H9 (cell line): ENCODE measurements around the gene TGFBR1. TPM values are rescaled to one million over a fixed set of nuclear protein-coding genes. Genes with fewer than 3 reads are reported as not detected.

Experiments
- DNase-seq: peaks from one replicate; pipeline ENCODE4 v3.0.0-alpha.2; 2017
- H2AFZ ChIP-seq: one replicate; pipeline ENCODE4 v1.6.1; 2013; ENCODE audit warnings: mild to moderate bottlenecking, low read length, control low read depth, moderate library complexity
- H2AK5ac ChIP-seq: 2 replicates; pipeline ENCODE4 v1.6.1; 2013; ENCODE audit warnings: low read length, control low read depth, mixed read lengths; ENCODE audit not compliant: insufficient read length
- H2BK120ac ChIP-seq: one replicate; pipeline ENCODE4 v1.6.1; 2013; ENCODE audit warnings: low read depth, mild to moderate bottlenecking, low read length, control low read depth, inconsistent platforms; ENCODE audit not compliant: poor library complexity, severe bottlenecking
- H2BK12ac ChIP-seq: 2 replicates; pipeline ENCODE4 v1.6.1; 2013; ENCODE audit warnings: low read length, control low read depth, mixed read lengths, low read depth; ENCODE audit not compliant: insufficient read length
- H2BK15ac ChIP-seq: 2 replicates; pipeline ENCODE4 v1.6.1; 2013; ENCODE audit warnings: low read depth, low read length, control low read depth
- H2BK20ac ChIP-seq: one replicate; pipeline ENCODE4 v1.6.1; 2013; ENCODE audit warnings: low read depth, mild to moderate bottlenecking, low read length, control low read depth, inconsistent platforms; ENCODE audit not compliant: poor library complexity, severe bottlenecking
- H2BK5ac ChIP-seq: 2 replicates; pipeline ENCODE4 v1.6.1; 2013; ENCODE audit warnings: low read length, control low read depth, mixed read lengths; ENCODE audit not compliant: insufficient read length
- H3K14ac ChIP-seq: 2 replicates; pipeline ENCODE4 v1.6.1; 2013; ENCODE audit warnings: low read length, control low read depth; ENCODE audit not compliant: insufficient read depth
- H3K18ac ChIP-seq: 2 replicates; pipeline ENCODE4 v1.6.1; 2013; ENCODE audit warnings: low read depth, mild to moderate bottlenecking, mixed read lengths, low read length, control low read depth; ENCODE audit not compliant: insufficient read length
- H3K23ac ChIP-seq: 2 replicates; pipeline ENCODE4 v1.6.1; 2013; ENCODE audit warnings: low read length, control low read depth, mixed read lengths, low read depth; ENCODE audit not compliant: insufficient read length
- H3K23me2 ChIP-seq: 2 replicates; pipeline ENCODE4 v1.6.1; 2013; ENCODE audit warnings: low read depth, mild to moderate bottlenecking, mixed read lengths, low read length, control low read depth; ENCODE audit not compliant: insufficient read length, poor library complexity, severe bottlenecking
- H3K27ac ChIP-seq: 2 replicates; pipeline ENCODE4 v1.5.1; 2013; ENCODE audit warnings: low read length, control low read depth, mixed read lengths, low read depth; ENCODE audit not compliant: insufficient read length
- H3K27me3 ChIP-seq: 2 replicates; pipeline ENCODE4 v1.6.1; 2013; ENCODE audit warnings: low read length, control low read depth, inconsistent platforms; ENCODE audit not compliant: insufficient read depth
- H3K4ac ChIP-seq: 2 replicates; pipeline ENCODE4 v1.6.1; 2013; ENCODE audit warnings: low read depth, mild to moderate bottlenecking, control low read depth, inconsistent platforms, low read length, moderate library complexity
- H3K4me1 ChIP-seq: 2 replicates; pipeline ENCODE4 v1.6.1; 2013; ENCODE audit warnings: low read length, control low read depth, inconsistent platforms; ENCODE audit not compliant: insufficient read depth
- H3K4me2 ChIP-seq: 2 replicates; pipeline ENCODE4 v1.6.1; 2013; ENCODE audit warnings: low read length, control low read depth, mixed read lengths; ENCODE audit not compliant: insufficient read length, insufficient read depth
- H3K56ac ChIP-seq: 2 replicates; pipeline ENCODE4 v1.6.1; 2013; ENCODE audit warnings: low read depth, mild to moderate bottlenecking, mixed read lengths, low read length, control low read depth; ENCODE audit not compliant: insufficient read length
- H3K79me1 ChIP-seq: 2 replicates; pipeline ENCODE4 v1.6.1; 2013; ENCODE audit warnings: low read depth, mild to moderate bottlenecking, moderate library complexity, low read length, control low read depth, inconsistent platforms; ENCODE audit not compliant: insufficient read depth, poor library complexity, severe bottlenecking
- H3K79me2 ChIP-seq: 2 replicates; pipeline ENCODE4 v1.6.1; 2013; ENCODE audit warnings: low read length, control low read depth, inconsistent platforms; ENCODE audit not compliant: insufficient read depth
- H3K9ac ChIP-seq: 2 replicates; pipeline ENCODE4 v1.6.1; 2013; ENCODE audit warnings: low read length, control low read depth, mixed read lengths; ENCODE audit not compliant: insufficient read length; ENCODE audit errors: extremely low read depth
- H3K9me3 ChIP-seq: one replicate; pipeline ENCODE4 v1.6.1; 2013; ENCODE audit warnings: low read depth, low read length, inconsistent platforms; ENCODE audit not compliant: control insufficient read depth
- H3T11ph ChIP-seq: one replicate; pipeline ENCODE4 v1.6.1; 2013; ENCODE audit warnings: mild to moderate bottlenecking, low read length, control low read depth, inconsistent platforms
- H4K20me1 ChIP-seq: one replicate; pipeline ENCODE4 v1.6.1; 2013; ENCODE audit not compliant: control insufficient read depth, insufficient read length, insufficient read depth
- H4K5ac ChIP-seq: 2 replicates; pipeline ENCODE4 v1.6.1; 2013; ENCODE audit warnings: low read depth, mild to moderate bottlenecking, mixed read lengths, low read length, control low read depth; ENCODE audit not compliant: insufficient read length
- H4K8ac ChIP-seq: replicated peaks from 2 replicates; pipeline ENCODE4 v1.6.1; 2013; ENCODE audit warnings: low read length, control low read depth, mixed read lengths, low read depth; ENCODE audit not compliant: insufficient read length
- H4K91ac ChIP-seq: 2 replicates; pipeline ENCODE4 v1.6.1; 2013; ENCODE audit warnings: low read depth, mild to moderate bottlenecking, moderate library complexity, mixed read lengths, low read length, control low read depth; ENCODE audit not compliant: insufficient read length
- H3K27ac Mint-ChIP-seq, 3 experiments: 2 replicates in 2 of 3; 3 replicates in 1 of 3; pipeline ENCODE4 v1.8.0; 2020 to 2021; ENCODE audit warnings: mixed read lengths in 3 of 3, mild to moderate bottlenecking in 1 of 3, moderate library complexity in 1 of 3
- H3K27me3 Mint-ChIP-seq: 2 replicates; pipeline ENCODE4 v1.8.0; 2021; ENCODE audit warnings: low read depth, mild to moderate bottlenecking, moderate library complexity, mixed read lengths
- H3K36me3 Mint-ChIP-seq, 3 experiments: 2 replicates in 2 of 3; 3 replicates in 1 of 3; pipeline ENCODE4 v1.8.0; 2020 to 2021; ENCODE audit warnings: low read depth in 3 of 3, mixed read lengths in 3 of 3; ENCODE audit not compliant: insufficient read depth in 1 of 3
- H3K4me1 Mint-ChIP-seq, 2 experiments: 2 replicates each; pipeline ENCODE4 v1.8.0; 2020; ENCODE audit warnings: mixed read lengths in 2 of 2
- H3K4me3 Mint-ChIP-seq, 2 experiments: 2 replicates in 1 of 2; 3 replicates in 1 of 2; pipeline ENCODE4 v1.8.0; 2020 to 2021; ENCODE audit warnings: mild to moderate bottlenecking in 2 of 2, mixed read lengths in 2 of 2, moderate library complexity in 1 of 2
- H3K9me3 Mint-ChIP-seq, 2 experiments: 2 replicates in 1 of 2; 3 replicates in 1 of 2; pipeline ENCODE4 v1.8.0; 2020; ENCODE audit warnings: mild to moderate bottlenecking in 2 of 2, mixed read lengths in 2 of 2, moderate library complexity in 1 of 2
- CTCF ChIP-seq: fragments of 200-600 bp; sonication (generic); conservative IDR thresholded peaks from 3 replicates; pipeline ENCODE4 v1.8.0; 2021; ENCODE audit warnings: antibody characterized with exemption, mild to moderate bottlenecking
- total RNA-seq: library from RNA; stranded (reverse); gene quantifications from 2 replicates; pipeline ENCODE4 v1.2.1, GENCODE V29; 2021

The TGFBR1 gene
- total RNA-seq, 1 experiment from 2014 or later, result 59.3 TPM

DNA sequence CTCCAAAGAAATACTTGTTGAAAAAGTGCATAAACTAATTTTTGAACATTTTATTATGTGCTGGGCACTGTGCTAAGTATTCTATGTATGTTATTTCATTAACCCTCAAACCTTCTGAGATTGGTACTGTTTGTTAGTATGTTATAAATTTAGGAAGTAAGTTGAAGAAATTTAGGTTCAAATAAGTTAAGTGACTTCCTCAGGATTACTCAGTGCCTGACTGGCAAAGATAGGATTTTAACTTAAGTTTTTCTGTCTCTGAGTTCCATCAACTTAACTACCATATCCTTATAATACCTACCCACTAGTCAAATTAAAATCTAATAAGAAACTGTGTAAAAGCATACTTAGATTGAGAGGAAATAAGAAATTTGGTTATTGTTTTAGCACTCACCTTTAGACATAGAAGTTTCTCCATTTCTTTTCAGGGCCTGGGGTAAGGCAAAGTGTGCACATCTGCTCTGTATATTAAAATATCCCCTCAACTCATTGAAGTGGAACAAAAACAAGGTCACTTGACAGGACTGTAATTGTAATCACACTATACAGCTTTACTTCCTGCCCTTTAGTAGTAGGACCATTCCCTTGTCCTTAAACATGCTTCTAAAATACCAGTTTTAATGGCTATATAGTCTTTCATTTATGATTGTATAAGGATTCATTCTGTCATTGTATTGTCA, 15.2 kb downstream of the TGFBR1 start:
- Histone ChIP-seq H2AK5ac (no peak overlapping the region), H4K5ac (no peak overlapping the region), H3K23me2 (no peaks in the 10 kb centered on the region), H2BK120ac (no peak overlapping the region), H3K27ac (no peak overlapping the region), H3K27me3 (no peaks in the 10 kb centered on the region), H3K4me1 (no peaks in the 10 kb centered on the region), H2BK15ac (no peak overlapping the region), H3T11ph (no peak overlapping the region), H3K56ac (no peak overlapping the region), H3K4me2 (no peak overlapping the region), H3K9me3 (no peaks in the 10 kb centered on the region), H4K20me1 (no peaks in the 10 kb centered on the region), H3K4ac (no peak overlapping the region), H2BK5ac (no peak overlapping the region), H2AFZ (no peak overlapping the region), H4K91ac (no peak overlapping the region), H3K14ac (no peak overlapping the region), H3K79me2 (peaks cover 7% of the 10 kb centered on the region; the same call in 1 of the 2 replicates), H4K8ac (no peak overlapping the region), H2BK20ac (no peak overlapping the region), H3K18ac (no peak overlapping the region), H3K9ac (no peak overlapping the region), H2BK12ac (no peak overlapping the region), H3K79me1 (peaks cover 11% of the 10 kb centered on the region), H3K23ac (no peak overlapping the region)
- no peak overlapping the region for H3K4me3 Mint-ChIP-seq
- no peak overlapping the region for H3K27ac Mint-ChIP-seq
- no peak for DNase-seq
- H3K27me3 Mint-ChIP-seq, result no peaks in the 10 kb centered on the region
- H3K4me1 Mint-ChIP-seq, result peaks cover 18 to 29% of the 10 kb centered on the region in 2 experiments
- H3K36me3 Mint-ChIP-seq, result peaks cover 0 to 6% (median 4%) of the 10 kb centered on the region in 3 experiments; a peak in 2 of 7 replicates
- peaks cover 0 to 2% of the 10 kb centered on the region in 2 experiments; a peak in 1 of 5 replicates for H3K9me3 Mint-ChIP-seq
- TF ChIP-seq CTCF, result no peak
